AG09309 (cell line): ENCODE results near the gene APIP.

ENCODE experiments used
- DNase-seq: peaks from one replicate; pipeline ENCODE4 v3.0.0-alpha.2; 2010; ENCODE audit warnings: low read depth
- H3K4me3 ChIP-seq: 2 replicates; pipeline ENCODE4 v1.5.1; 2011; ENCODE audit warnings: mild to moderate bottlenecking, low read depth, low read length, moderate library complexity; ENCODE audit not compliant: control insufficient read depth
- TF ChIP-seq, protein P1 (sequence below): IDR thresholded peaks from 2 replicates; pipeline ENCODE4 v1.5.1; 2011; ENCODE audit warnings: mild to moderate bottlenecking, low read depth, low read length, inconsistent platforms; ENCODE audit not compliant: insufficient read depth, control insufficient read depth; ENCODE audit errors: missing control alignments

APIP gene

DNA sequence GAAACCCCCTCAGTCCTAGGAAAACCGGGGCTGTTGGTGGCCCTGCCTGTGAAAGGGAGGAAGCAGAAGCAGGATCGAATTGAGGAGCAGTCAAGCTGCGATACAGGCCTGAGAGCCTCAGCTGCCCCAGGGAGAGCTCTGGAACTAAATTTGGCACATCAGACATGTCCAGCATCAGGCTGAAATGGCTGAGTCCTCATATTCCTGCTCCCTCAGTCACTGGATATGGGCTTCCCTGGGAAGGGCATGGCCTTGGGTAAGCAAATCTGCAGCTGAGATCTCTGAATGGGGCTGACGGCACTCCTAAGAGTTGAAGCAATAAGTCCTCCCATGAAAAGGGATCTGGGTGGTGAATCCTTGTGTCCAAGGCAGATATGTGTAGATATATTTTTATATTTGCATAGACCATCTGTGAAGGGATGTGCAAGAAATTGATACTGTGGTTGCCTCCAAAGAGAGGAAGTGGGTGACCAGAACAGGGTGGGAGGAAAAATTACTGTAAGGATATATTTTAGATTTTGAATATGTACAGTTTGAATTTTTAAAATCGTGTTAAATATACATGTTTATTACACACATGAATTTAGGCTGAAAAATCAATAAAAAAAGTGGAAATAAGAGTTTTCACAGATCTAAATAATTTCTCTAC lies 45.5 kb downstream of the APIP start:
- DNase-seq = no peak
- H3K4me3 ChIP-seq = no peak overlapping the region
- TF ChIP-seq, protein P1, sequence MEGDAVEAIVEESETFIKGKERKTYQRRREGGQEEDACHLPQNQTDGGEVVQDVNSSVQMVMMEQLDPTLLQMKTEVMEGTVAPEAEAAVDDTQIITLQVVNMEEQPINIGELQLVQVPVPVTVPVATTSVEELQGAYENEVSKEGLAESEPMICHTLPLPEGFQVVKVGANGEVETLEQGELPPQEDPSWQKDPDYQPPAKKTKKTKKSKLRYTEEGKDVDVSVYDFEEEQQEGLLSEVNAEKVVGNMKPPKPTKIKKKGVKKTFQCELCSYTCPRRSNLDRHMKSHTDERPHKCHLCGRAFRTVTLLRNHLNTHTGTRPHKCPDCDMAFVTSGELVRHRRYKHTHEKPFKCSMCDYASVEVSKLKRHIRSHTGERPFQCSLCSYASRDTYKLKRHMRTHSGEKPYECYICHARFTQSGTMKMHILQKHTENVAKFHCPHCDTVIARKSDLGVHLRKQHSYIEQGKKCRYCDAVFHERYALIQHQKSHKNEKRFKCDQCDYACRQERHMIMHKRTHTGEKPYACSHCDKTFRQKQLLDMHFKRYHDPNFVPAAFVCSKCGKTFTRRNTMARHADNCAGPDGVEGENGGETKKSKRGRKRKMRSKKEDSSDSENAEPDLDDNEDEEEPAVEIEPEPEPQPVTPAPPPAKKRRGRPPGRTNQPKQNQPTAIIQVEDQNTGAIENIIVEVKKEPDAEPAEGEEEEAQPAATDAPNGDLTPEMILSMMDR = no peak

DNA sequence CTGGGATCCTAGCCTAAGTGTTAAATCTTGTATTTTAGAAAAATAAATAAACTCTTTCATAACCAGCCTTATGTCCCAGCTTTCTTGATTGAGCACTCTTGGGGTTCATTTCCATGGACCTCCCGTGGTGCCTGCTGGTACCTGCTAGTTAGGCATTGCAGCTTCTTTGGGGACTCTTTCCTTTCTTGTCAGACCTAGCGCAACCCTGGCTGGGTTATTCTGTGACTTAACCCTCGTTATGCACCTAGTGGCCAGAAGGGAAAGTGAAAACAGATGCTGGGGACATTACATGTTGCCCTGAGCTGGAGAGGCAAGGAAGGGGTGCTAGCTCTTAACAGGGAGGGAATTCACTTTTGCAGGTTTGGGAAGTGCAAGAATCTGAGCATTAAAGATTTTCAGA lies 46.8 kb downstream of the APIP start:
- TF ChIP-seq, protein P1 = peak; percentile 13
- DNase-seq = no peak

DNA sequence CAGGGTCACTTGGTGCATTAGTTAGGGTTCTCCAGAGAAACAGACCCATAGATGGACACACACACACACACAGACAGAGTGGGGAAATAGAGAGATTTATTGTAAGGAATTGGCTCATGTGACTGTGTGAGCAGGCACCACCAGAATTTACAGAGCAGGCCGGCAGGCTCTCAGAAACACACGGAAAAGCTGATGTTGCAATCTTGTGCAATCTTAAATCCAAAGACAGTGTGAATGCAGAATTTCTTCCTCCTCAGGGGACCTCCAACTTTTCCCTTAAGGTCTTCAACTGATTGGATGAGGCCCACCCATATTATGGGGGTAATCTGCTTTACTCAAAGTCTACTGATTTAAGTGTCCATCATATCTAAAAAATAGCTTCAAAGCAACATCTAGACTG lies 49.8 kb downstream of the APIP start:
- TF ChIP-seq, protein P1 = no peak
- peak; percentile 59 for DNase-seq
- no peak overlapping the region for H3K4me3 ChIP-seq

More for the DNA sequence above, 46.8 kb downstream of the APIP start:
- H3K4me3 ChIP-seq = no peak overlapping the region

DNA sequence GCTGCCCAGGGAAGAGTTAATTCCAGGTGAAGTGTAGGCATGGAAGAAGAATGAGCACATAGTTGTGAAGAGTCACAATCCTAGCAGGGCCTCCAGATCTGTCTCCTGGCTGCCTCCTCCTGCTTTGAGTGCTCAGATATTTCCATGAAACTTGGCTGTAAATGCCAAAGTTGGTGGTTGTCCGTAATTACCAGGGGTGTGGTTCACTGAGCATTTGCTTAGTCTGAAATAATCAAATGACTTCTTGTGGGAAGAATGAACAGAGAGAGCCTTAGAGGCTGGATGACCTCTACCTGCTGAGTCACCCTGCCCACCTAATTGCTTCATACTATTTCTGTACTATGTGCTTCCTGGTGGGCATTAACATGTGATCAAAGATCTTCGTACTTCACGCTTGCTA lies 50.9 kb downstream of the APIP start:
- H3K4me3 ChIP-seq = no peak overlapping the region
- no peak for DNase-seq
- TF ChIP-seq, protein P1 = no peak

DNA sequence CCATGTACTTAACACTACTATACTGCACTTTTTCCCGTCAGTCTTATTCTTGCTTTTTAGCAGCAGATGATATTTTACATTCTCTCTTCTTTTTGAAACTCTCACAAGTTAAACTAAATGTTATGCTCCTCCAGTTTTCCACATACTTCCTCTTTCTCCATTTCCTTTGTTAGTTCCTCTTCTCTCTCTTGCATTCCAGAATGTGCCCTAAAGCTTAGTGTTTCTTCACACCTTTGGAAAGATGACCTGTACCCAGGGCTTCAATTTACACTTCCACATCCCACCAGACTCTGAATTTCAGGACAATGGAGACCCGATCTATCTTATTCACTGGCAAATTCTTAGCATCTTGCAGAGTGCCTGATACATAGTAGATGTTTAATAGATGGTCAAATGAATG lies 51.8 kb downstream of the APIP start:
- DNase-seq = no peak
- TF ChIP-seq, protein P1 = no peak
- H3K4me3 ChIP-seq = no peak overlapping the region

DNA sequence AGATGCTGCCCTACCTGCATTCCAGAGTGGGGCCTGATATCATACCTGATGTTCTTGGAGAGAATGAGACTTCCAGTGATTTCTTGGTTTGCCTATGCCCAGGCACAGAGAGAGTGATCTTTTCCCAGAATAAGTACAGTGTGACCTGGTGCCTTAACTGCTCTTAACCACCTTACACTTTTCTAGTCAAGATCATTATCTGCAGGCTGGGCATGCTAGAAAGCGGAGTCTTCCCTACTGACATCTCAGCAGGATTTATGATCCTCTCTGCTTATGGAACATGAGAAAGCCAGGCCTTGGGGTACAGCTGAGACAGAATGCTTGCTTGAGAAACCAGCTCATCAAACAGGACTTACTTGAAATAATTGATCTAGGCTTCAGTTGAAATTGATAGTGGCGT lies 53.1 kb downstream of the APIP start:
- H3K4me3 ChIP-seq = no peak overlapping the region
- TF ChIP-seq, protein P1 = no peak
- DNase-seq = no peak

DNA sequence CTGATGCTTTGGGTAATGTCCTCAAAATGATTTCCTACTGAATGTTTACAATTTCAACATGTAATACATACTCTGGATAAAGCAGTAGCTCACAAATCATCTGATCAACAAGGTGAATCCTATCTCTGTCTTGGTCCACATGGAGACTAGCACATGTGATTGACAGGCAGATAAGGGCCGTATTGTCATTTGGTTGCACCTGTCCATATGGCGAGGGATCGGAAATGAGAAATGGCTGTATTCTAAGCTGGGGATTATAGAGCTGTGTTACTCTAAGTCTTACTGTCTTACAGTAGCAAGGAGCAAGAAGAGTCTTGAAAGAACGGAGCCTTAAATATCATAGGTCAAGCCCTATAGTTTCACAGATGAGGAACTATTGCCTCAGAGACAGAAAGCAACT lies 55.7 kb downstream of the APIP start:
- DNase-seq = no peak
- no peak overlapping the region for H3K4me3 ChIP-seq
- TF ChIP-seq, protein P1 = no peak
